K562 (cell line): ENCODE results near the gene RNASEH1. TPM values are rescaled to one million over a fixed set of nuclear protein-coding genes. Genes with fewer than 3 reads are reported as not detected.

Experiments used
- ATAC-seq: fragments of 200-7000 bp; cut with Tn5 transposase; 3 replicates; pipeline ENCODE4 v1.9.1; 2020; ENCODE audit warnings: moderate library complexity
- BruUV-seq: library from RNA; stranded (reverse); fragments of 400-500 nt; replicated peaks from 2 replicates; lab custom pipeline; 2021; lab: Mats Ljungman, UMichigan
- CTCF ChIA-PET: fragments of 300-600 bp; formaldehyde crosslinking; extraction: SDS; loops from one replicate; lab custom pipeline; 2021; ENCODE audit warnings: low intra/inter-chr PET ratio; lab: Yijun Ruan, JAX
- POLR2A ChIA-PET: fragments of 300-600, 350-650 bp; sonication (Branson Sonifier 250); formaldehyde crosslinking; extraction: SDS; loops from one replicate; lab custom pipeline; 2021; ENCODE audit warnings: antibody characterized with exemption, inconsistent platforms; lab: Yijun Ruan, JAX
- DNase-seq, 4 experiments: peaks; one replicate each; pipeline versions ENCODE4 v3.0.0 to v3.0.0-alpha.2; 2011 to 2018; ENCODE audit warnings: low spot score in 3 of 4, mixed read lengths in 3 of 4; ENCODE audit errors: extremely low read depth in 1 of 4
- FAIRE-seq: peaks from 2 replicates; lab custom pipeline; 2011; peaks lifted over from hg19 to GRCh38; lab: Jason Lieb, UNC
- H2AFZ ChIP-seq: 2 replicates; pipeline ENCODE4 v1.6.0; 2011; ENCODE audit warnings: low read depth, low read length, control low read depth, inconsistent platforms
- H3K27ac ChIP-seq: fragments of 200-600 bp; 3 replicates; pipeline ENCODE4 v1.8.0; 2011; ENCODE audit warnings: low read depth, mild to moderate bottlenecking, control low read depth, inconsistent platforms, low read length, moderate library complexity, mixed read lengths; ENCODE audit errors: extremely low read depth
- H3K27me3 ChIP-seq, 2 experiments: fragments of 300-600 bp in 1 of 2; 2 replicates in 1 of 2; 3 replicates in 1 of 2; pipeline versions ENCODE4 v1.6.0 to v1.8.0; 2011; ENCODE audit warnings: inconsistent platforms in 2 of 2, low read length in 2 of 2, mild to moderate bottlenecking in 1 of 2, mixed read lengths in 1 of 2, moderate library complexity in 1 of 2; ENCODE audit not compliant: control insufficient read depth in 2 of 2, insufficient read depth in 2 of 2
- H3K36me3 ChIP-seq: fragments of 300-600 bp; 3 replicates; pipeline ENCODE4 v1.8.0; 2011; ENCODE audit warnings: mild to moderate bottlenecking, low read length, inconsistent platforms; ENCODE audit not compliant: control insufficient read depth, insufficient read depth
- H3K4me1 ChIP-seq, 2 experiments: fragments of 200-600 bp in 1 of 2; replicated peaks in 1 of 2; 2 replicates in 1 of 2; 3 replicates in 1 of 2; pipeline versions ENCODE4 v1.5.1 to v1.8.0; 2011; ENCODE audit warnings: inconsistent platforms in 2 of 2, low read length in 2 of 2, mild to moderate bottlenecking in 1 of 2, mixed read lengths in 1 of 2, moderate library complexity in 1 of 2; ENCODE audit not compliant: control insufficient read depth in 2 of 2, insufficient read depth in 2 of 2
- H3K4me2 ChIP-seq: 2 replicates; pipeline ENCODE4 v1.6.1; 2011; ENCODE audit warnings: low read length, control low read depth, inconsistent platforms, mixed read lengths; ENCODE audit not compliant: insufficient read depth
- H3K4me3 ChIP-seq: fragments of 200-600 bp; sonication (generic), shearing (Covaris generic); 2 replicates; pipeline ENCODE4 v1.5.1; 2016; ENCODE audit warnings: control low read depth, inconsistent platforms
- H3K79me2 ChIP-seq: fragments of 200-600 bp; 3 replicates; pipeline ENCODE4 v1.8.0; 2011; ENCODE audit warnings: low read length, inconsistent platforms; ENCODE audit not compliant: control insufficient read depth, insufficient read depth
- H3K9ac ChIP-seq, 2 experiments: 2 replicates each; pipeline versions ENCODE4 v1.6.0 to v1.6.1; 2011; ENCODE audit warnings: low read depth in 2 of 2, low read length in 2 of 2, control low read depth in 1 of 2, inconsistent platforms in 1 of 2, mild to moderate bottlenecking in 1 of 2, mixed read lengths in 1 of 2; ENCODE audit not compliant: insufficient read depth in 1 of 2
- H3K9me1 ChIP-seq: one replicate; pipeline ENCODE4 v1.6.0; 2011; ENCODE audit warnings: inconsistent platforms, mild to moderate bottlenecking, low read length, moderate library complexity; ENCODE audit not compliant: control insufficient read depth, insufficient read depth
- H3K9me3 ChIP-seq: replicated peaks from 2 replicates; pipeline ENCODE4 v1.5.1; 2011; ENCODE audit warnings: low read depth, low read length, inconsistent platforms; ENCODE audit not compliant: control insufficient read depth, insufficient read depth
- H4K20me1 ChIP-seq: replicated peaks from 2 replicates; pipeline ENCODE4 v1.6.1; 2011; ENCODE audit warnings: low read length, inconsistent platforms, mixed read lengths; ENCODE audit not compliant: control insufficient read depth, insufficient read depth
- ARID1B ChIP-seq: fragments of 450-650 bp; IDR thresholded peaks from 2 replicates; pipeline ENCODE4 v1.6.1; 2016; ENCODE audit warnings: antibody characterized with exemption, mild to moderate bottlenecking, inconsistent platforms
- ARNT ChIP-seq, 2 experiments: fragments of 450-650 bp; IDR thresholded peaks; 2 replicates each; pipeline ENCODE4 v1.6.1; 2016; ENCODE audit warnings: mild to moderate bottlenecking in 1 of 2
- ATF1 ChIP-seq, 2 experiments: fragments of 450-650 bp in 1 of 2; IDR thresholded peaks; 2 replicates each; pipeline ENCODE4 v1.6.1; 2016; ENCODE audit warnings: missing compliant biosample characterization in 1 of 2, missing genetic modification characterization in 1 of 2
- C11orf30 ChIP-seq: fragments of 450-650 bp; IDR thresholded peaks from 2 replicates; pipeline ENCODE4 v1.6.1; 2016; ENCODE audit warnings: low read depth, mild to moderate bottlenecking
- CBFA2T2 ChIP-seq: fragments of 450-650 bp; conservative IDR thresholded peaks from 2 replicates; pipeline ENCODE4 v1.6.1; 2017; ENCODE audit warnings: mild to moderate bottlenecking
- CREM ChIP-seq: IDR thresholded peaks from 2 replicates; pipeline ENCODE4 v1.6.1; 2014; ENCODE audit warnings: antibody characterized with exemption, low read depth
- DPF2 ChIP-seq: fragments of 450-650 bp; IDR thresholded peaks from 2 replicates; pipeline ENCODE4 v1.6.1; 2016
- EP400 ChIP-seq: fragments of 450-650 bp; IDR thresholded peaks from 2 replicates; pipeline ENCODE4 v1.6.1; 2017; ENCODE audit warnings: antibody characterized with exemption, mild to moderate bottlenecking, moderate library complexity
- FOSL1 ChIP-seq: fragments of 200-800 bp; sonication (Bioruptor generic); conservative IDR thresholded peaks from 2 replicates; pipeline ENCODE4 v1.6.1; 2016; ENCODE audit warnings: missing genetic modification characterization, missing compliant biosample characterization
- GTF2F1 ChIP-seq: IDR thresholded peaks from 2 replicates; pipeline ENCODE4 v1.6.1; 2011; ENCODE audit warnings: low read depth, low read length, improper control_type of control experiment
- HNRNPUL1 ChIP-seq: fragments of 200-400 bp; formaldehyde crosslinking; IDR thresholded peaks from 2 replicates; pipeline ENCODE4 v1.6.1; 2017; ENCODE audit warnings: low read length
- KDM1A ChIP-seq, 2 experiments: fragments of 450-650 bp; IDR thresholded peaks; 2 replicates each; pipeline ENCODE4 v1.6.1; 2016; ENCODE audit warnings: mild to moderate bottlenecking in 2 of 2
- NCOR1 ChIP-seq: fragments of 450-650 bp; IDR thresholded peaks from 2 replicates; pipeline ENCODE4 v1.6.1; 2016; ENCODE audit warnings: mild to moderate bottlenecking, moderate library complexity
- NFIC ChIP-seq: fragments of 450-650 bp; IDR thresholded peaks from 2 replicates; pipeline ENCODE4 v1.6.1; 2017; ENCODE audit warnings: mild to moderate bottlenecking, inconsistent platforms
- RBBP5 ChIP-seq: fragments of 200-600 bp; sonication (generic); IDR thresholded peaks from 2 replicates; pipeline ENCODE4 v1.6.1; 2012; ENCODE audit warnings: borderline replicate concordance, mild to moderate bottlenecking, low read length, control low read depth, inconsistent platforms; ENCODE audit not compliant: insufficient read depth, poor library complexity, severe bottlenecking
- TAF1 ChIP-seq: IDR thresholded peaks from 2 replicates; pipeline ENCODE4 v1.6.1; 2011; ENCODE audit warnings: mild to moderate bottlenecking, low read length, moderate library complexity; ENCODE audit not compliant: insufficient read depth, control insufficient read depth, severe bottlenecking; ENCODE audit errors: extremely low read depth
- TOE1 ChIP-seq, 2 experiments: fragments of 450-650 bp in 1 of 2; sonication (generic) in 1 of 2; formaldehyde crosslinking in 1 of 2; IDR thresholded peaks; 2 replicates each; pipeline versions ENCODE4 v1.7.1 to v1.8.0; 2016 to 2022; ENCODE audit warnings: borderline replicate concordance in 2 of 2, mild to moderate bottlenecking in 2 of 2, antibody characterized with exemption in 1 of 2, inconsistent platforms in 1 of 2, low read depth in 1 of 2, missing genetic modification reagents in 1 of 2, moderate library complexity in 1 of 2
- WGBS: fragments of 100-300 bp; shearing (Covaris generic); methylation state at CpG from one replicate; pipeline ENCODE4 v1.1.6; 2016; ENCODE audit warnings: low coverage, mixed read lengths; ENCODE audit not compliant: insufficient coverage; ENCODE audit errors: missing lambda C conversion rate; 5-methylcytosine and 5-hydroxymethylcytosine counted together
- in situ Hi-C: fragments of 300-500 bp; cut with MboI; formaldehyde crosslinking; loops from 4 replicates; pipeline ENCODE4 v1.15.0; 2018; ENCODE audit warnings: inconsistent platforms, mixed read lengths
- intact Hi-C: fragments of 100-400 bp; cut with micrococcal nuclease; formaldehyde crosslinking; loops from 2 replicates; pipeline ENCODE4 v1.14.2; 2022
- polyA plus RNA-seq, 8 experiments: library from polyadenylated mRNA; depleted of rRNA in 4 of 8; stranded (reverse) in 5 of 8; unstranded in 3 of 8; fragments of >200 nt; fragmentation: Nextera tagmentation in 2 of 8; fragmentation: Illumina TruSeq in 1 of 8; extraction: Ambion mirVana in 2 of 8; extraction: Trizol in 1 of 8; gene quantifications; 2 replicates each; pipeline versions ENCODE4 v1.2.1 to v1.2.3, GENCODE V29; 2011 to 2014; ENCODE audit warnings: inconsistent platforms in 1 of 8, missing spikeins in 1 of 8
- total RNA-seq, 7 experiments: library from RNA; depleted of rRNA in 6 of 7; stranded (reverse); fragments of >200 nt in 6 of 7; fragmentation: Illumina TruSeq in 2 of 7; extraction: Trizol in 2 of 7; gene quantifications; 2 replicates each; pipeline versions ENCODE4 v1.2.1 to v1.2.3, GENCODE V29; 2011 to 2021; ENCODE audit warnings: low replicate concordance in 1 of 7
- TF ChIP-seq, protein P1 (sequence below): IDR thresholded peaks from 2 replicates; pipeline ENCODE4 v1.6.1; 2016; ENCODE audit warnings: missing genetic modification characterization, missing compliant biosample characterization
- TF ChIP-seq, protein P2 (sequence below), 2 experiments: fragments of 450-650 bp in 1 of 2; sonication (generic) in 1 of 2; formaldehyde crosslinking in 1 of 2; IDR thresholded peaks in 1 of 2; conservative IDR thresholded peaks in 1 of 2; 2 replicates each; pipeline versions ENCODE4 v1.6.1 to v1.8.1; 2016 to 2023; ENCODE audit warnings: mild to moderate bottlenecking in 2 of 2, moderate library complexity in 2 of 2, inconsistent platforms in 1 of 2, missing genetic modification reagents in 1 of 2
- TF ChIP-seq, protein P3 (sequence below): fragments of 250-450 bp; sonication (Bioruptor Pico); IDR thresholded peaks from 2 replicates; pipeline ENCODE4 v1.8.0; 2022; ENCODE audit warnings: moderate library complexity, mild to moderate bottlenecking, inconsistent platforms

The RNASEH1 gene
- total and polyA plus RNA-seq, 9 of the 15 experiments (the other 6 are each of a cell fraction or from before 2014, with no cell fraction given) = 25.7 to 47.5 (median 42.8) TPM

DNA sequence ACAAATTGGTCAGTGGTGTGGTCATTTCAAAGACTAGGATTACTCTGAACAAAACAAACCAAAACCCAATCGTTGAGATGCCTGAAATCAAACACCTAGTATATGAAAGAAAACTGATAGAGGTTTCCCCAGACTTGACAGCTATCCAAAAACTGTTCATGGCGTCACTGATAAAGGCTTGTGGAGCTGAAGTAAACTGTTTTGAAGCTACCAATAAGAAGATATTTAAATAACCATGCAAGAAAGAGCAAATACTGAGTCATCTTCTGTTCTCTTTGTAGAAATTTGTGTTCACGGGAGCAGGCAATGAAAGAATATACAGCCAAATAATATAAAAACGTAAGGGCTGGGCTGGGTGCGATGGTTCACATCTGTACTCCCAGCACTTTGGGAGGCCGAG is 29.3 kb upstream of the RNASEH1 start:
- 5% methylated on average over 6 of the region's 6 CpGs for WGBS
- Histone ChIP-seq H4K20me1 (no peaks in the 10 kb centered on the region; the same call in 1 of the 2 replicates), H3K9me1 (no peaks in the 10 kb centered on the region), H3K4me1 (peaks cover 20 to 31% of the 10 kb centered on the region in 2 experiments; a peak in 4 of 5 replicates), H2AFZ (peak overlapping the region; percentile 68; the same call in 1 of the 2 replicates), H3K79me2 (no peaks in the 10 kb centered on the region), H3K27me3 (no peaks in the 10 kb centered on the region), H3K9ac (0 out of 4 replicates have a peak overlapping the region, but pooled peaks of 1 of the 2 experiments have one; percentile 1), H3K9me3 (no peaks in the 10 kb centered on the region), H3K27ac (peak overlapping the region; percentile 34; the same call in 2 of the 3 replicates), H3K4me2 (peak overlapping the region; percentile 32), H3K4me3 (no peak overlapping the region), H3K36me3 (peaks cover 12% of the 10 kb centered on the region)
- BruUV-seq = no TSS peak
- CTCF ChIA-PET = no interaction called here
- DNase-seq (peak in 2 of 4 experiments; percentile 59 to 72), ATAC-seq (peak; percentile 52), FAIRE-seq (peak; percentile 78)
- in situ Hi-C loops = no loop called here
- POLR2A ChIA-PET = interaction anchor here (0.7 to 2.1 kb wide), 5 partner anchors 8 to 210 kb away, joined by 3 to 16 read pairs (median 8); partner anchors contain the start of genes EIPR1 and RNASEH1
- intact Hi-C loops = no loop called here
- no peak for TF ChIP-seq ATF1 (CRISPR knock-in tag; IDR thresholded peaks at IDR 0.05)
- TF ChIP-seq ATF1 (tag; IDR thresholded peaks at IDR 0.05) = peak; percentile 53; the same call in 1 of the 2 replicates
- TF ChIP-seq NFIC = peak; percentile 83
- TF ChIP-seq CREM = peak; percentile 39; the same call in 1 of the 2 replicates
- TF ChIP-seq ARID1B = peak; percentile 67
- 0 out of 2 replicates have a peak, but pooled peaks have one; percentile 38 for TF ChIP-seq FOSL1 (tag)
- no peak for TF ChIP-seq TAF1
- TF ChIP-seq, protein P1, sequence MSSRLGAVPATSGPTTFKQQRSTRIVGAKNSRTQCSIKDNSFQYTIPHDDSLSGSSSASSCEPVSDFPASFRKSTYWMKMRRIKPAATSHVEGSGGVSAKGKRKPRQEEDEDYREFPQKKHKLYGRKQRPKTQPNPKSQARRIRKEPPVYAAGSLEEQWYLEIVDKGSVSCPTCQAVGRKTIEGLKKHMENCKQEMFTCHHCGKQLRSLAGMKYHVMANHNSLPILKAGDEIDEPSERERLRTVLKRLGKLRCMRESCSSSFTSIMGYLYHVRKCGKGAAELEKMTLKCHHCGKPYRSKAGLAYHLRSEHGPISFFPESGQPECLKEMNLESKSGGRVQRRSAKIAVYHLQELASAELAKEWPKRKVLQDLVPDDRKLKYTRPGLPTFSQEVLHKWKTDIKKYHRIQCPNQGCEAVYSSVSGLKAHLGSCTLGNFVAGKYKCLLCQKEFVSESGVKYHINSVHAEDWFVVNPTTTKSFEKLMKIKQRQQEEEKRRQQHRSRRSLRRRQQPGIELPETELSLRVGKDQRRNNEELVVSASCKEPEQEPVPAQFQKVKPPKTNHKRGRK (tag) = no peak
- TF ChIP-seq TOE1 (IDR thresholded peaks at IDR 0.05; ENCODE audit: borderline replicate concordance) = 0 out of 2 replicates have a peak, but pooled peaks have one; percentile 17
- no peak for TF ChIP-seq TOE1 (CRISPR knock-in tag; IDR thresholded peaks at IDR 0.05; ENCODE audit: borderline replicate concordance, low read depth)
- TF ChIP-seq, protein P2, sequence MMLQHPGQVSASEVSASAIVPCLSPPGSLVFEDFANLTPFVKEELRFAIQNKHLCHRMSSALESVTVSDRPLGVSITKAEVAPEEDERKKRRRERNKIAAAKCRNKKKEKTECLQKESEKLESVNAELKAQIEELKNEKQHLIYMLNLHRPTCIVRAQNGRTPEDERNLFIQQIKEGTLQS (IDR thresholded peaks at IDR 0.05) = peak; percentile 64; the same call in 1 of the 2 replicates
- TF ChIP-seq, protein P2 (CRISPR knock-in tag; conservative IDR thresholded peaks at IDR 0.05) = no peak
- TF ChIP-seq NCOR1 = peak; percentile 47; the same call in 1 of the 2 replicates
- TF ChIP-seq DPF2 = peak; percentile 61; the same call in 1 of the 2 replicates
- TF ChIP-seq KDM1A (IDR thresholded peaks at IDR 0.05) = peak; percentile 76 to 78
- TF ChIP-seq EP400 = 0 out of 2 replicates have a peak, but pooled peaks have one; percentile 16
- no peak for TF ChIP-seq GTF2F1
- 0 out of 4 replicates have a peak, but pooled peaks of 1 of the 2 experiments have one; percentile 41 for TF ChIP-seq ARNT (IDR thresholded peaks at IDR 0.05)
- peak; percentile 32 for TF ChIP-seq RBBP5
- peak; percentile 46; the same call in 1 of the 2 replicates for TF ChIP-seq C11orf30
- TF ChIP-seq, protein P3, sequence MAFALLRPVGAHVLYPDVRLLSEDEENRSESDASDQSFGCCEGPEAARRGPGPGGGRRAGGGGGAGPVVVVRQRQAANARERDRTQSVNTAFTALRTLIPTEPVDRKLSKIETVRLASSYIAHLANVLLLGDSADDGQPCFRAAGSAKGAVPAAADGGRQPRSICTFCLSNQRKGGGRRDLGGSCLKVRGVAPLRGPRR (CRISPR knock-in tag) = no peak
- TF ChIP-seq CBFA2T2 = peak; percentile 40; the same call in 1 of the 2 replicates
- TF ChIP-seq HNRNPUL1 = no peak
